ENCODE results near the gene TBC1D30.
"Not testable (repeated sequence)": the region's sequence is repeated elsewhere in the genome, so short reads cannot be mapped to it uniquely, and the experiment has no call there.

The TBC1D30 gene, protein sequence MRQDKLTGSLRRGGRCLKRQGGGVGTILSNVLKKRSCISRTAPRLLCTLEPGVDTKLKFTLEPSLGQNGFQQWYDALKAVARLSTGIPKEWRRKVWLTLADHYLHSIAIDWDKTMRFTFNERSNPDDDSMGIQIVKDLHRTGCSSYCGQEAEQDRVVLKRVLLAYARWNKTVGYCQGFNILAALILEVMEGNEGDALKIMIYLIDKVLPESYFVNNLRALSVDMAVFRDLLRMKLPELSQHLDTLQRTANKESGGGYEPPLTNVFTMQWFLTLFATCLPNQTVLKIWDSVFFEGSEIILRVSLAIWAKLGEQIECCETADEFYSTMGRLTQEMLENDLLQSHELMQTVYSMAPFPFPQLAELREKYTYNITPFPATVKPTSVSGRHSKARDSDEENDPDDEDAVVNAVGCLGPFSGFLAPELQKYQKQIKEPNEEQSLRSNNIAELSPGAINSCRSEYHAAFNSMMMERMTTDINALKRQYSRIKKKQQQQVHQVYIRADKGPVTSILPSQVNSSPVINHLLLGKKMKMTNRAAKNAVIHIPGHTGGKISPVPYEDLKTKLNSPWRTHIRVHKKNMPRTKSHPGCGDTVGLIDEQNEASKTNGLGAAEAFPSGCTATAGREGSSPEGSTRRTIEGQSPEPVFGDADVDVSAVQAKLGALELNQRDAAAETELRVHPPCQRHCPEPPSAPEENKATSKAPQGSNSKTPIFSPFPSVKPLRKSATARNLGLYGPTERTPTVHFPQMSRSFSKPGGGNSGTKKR

GRCh38 chr12:64824500-64825142 is at the start of gene TBC1D30:
TBC1D30 (plus strand) TSS chr12:64824647; CDS start chr12:64824880, 233 bp downstream.
- DNase-seq (ENCODE audit: low read depth, low spot score) = no peak

DNA sequence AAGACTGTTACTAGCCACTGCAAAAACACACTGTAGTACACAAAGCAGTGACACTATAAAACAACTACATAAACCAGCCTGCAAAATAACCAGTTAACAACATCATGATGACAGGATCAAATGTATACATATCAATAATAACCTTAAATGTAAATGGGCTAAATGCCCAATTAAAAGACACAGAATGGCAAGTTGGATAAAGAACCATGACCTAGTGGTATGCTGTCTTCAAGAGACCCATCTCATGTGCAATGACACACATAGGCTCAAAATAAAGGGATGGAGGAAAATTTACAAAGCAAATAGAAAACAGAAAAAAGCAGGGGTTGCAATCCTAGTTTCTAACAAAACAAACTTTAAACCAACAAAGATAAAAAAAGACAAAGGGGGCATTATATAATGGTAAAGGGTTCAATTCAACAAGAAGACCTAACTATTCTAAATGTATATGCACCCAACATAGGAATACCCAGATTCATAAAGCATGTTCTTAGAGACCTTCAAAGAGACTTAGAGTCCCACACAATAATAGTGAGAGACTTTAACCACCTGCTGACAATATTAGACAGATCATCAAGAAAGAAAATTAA is 49.2 kb upstream of the TBC1D30 start:
- not testable (repeated sequence) for DNase-seq (ENCODE audit: low read depth, low spot score)

DNA sequence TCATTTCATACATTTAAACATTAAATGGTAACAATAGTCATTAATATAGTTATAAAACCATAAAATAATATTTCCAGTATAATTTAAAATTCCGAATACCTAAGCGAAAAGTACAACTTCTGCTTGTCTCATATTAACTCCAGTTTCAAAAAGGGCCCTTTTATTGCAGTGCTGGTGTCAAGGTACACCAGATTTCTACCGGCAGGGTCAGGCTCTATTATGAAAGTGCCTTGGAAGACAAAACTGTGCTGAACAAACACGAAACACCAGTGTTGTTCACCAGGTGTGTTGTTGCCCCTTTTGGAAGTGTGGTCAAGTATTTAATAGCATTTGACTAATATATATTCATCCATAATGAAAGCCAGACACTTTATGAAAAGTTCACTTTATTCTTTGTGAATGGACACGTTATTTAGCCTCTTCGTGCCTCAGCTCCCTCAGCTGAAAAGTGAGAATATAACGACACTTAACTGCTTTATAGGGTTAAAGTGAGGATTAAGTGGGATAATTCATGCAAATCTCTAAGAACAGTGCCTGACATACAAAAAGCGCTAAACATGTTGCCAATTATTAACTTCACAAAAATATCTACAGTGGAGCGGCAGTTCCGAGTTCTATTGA is 45.0 kb upstream of the TBC1D30 start:
- no peak for DNase-seq (ENCODE audit: low read depth, low spot score)

DNA sequence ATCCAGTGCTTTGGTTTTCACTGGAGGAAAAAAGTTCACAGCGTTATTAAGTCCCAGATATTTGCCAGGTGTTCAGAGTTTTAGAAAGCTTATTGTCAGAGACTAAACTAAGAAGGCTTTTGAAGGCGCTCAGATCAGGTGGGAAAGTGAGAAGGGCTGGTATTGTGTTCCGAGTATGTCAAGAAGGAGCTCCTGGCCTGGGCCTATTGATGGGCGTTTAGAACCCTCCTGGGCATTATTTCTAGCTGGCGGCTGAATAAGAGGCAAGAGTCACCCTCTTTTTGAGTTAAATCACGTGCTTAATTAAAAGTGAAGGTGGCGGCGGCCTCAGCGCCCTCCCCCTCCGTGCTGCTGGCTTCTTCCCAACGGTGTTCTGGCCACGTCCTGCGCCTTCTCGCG is 44.3 kb upstream of the TBC1D30 start:
- DNase-seq (ENCODE audit: low read depth, low spot score) = no peak

DNA sequence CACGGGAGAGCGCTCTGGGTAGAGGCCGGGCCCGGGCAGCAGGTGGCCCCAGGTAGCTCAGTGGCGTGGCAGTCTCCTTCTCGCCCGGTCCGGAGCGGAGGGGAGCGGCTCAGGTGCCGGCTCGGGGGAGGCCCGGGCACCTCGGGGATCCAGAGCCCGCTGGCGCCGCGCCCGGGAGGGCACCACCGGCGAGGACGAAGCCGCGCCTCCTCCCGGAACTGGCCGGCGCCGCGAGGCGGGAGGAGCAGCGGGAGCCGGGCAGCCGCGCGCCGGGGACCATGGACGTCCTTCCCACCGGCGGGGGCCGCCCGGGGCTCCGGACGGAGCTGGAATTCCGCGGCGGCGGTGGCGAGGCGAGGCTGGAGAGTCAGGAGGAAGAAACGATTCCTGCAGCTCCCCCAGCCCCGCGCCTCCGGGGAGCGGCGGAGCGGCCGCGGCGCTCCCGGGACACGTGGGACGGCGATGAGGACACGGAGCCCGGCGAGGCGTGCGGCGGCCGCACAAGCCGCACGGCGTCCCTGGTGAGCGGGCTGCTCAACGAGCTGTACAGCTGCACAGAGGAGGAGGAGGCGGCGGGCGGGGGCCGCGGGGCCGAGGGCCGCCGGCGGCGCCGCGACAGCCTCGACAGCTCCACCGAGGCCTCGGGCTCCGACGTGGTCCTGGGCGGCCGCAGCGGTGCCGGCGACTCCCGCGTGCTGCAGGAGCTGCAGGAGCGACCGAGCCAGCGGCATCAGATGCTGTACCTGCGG is 43.7 kb upstream of the TBC1D30 start:
- DNase-seq (ENCODE audit: low read depth, low spot score) = no peak

- DNase-seq (ENCODE audit: low read depth, low spot score) = no peak
Observed at GRCh38 chr12:64781280-64782190, 42.9 kb upstream of the TBC1D30 start.

DNA sequence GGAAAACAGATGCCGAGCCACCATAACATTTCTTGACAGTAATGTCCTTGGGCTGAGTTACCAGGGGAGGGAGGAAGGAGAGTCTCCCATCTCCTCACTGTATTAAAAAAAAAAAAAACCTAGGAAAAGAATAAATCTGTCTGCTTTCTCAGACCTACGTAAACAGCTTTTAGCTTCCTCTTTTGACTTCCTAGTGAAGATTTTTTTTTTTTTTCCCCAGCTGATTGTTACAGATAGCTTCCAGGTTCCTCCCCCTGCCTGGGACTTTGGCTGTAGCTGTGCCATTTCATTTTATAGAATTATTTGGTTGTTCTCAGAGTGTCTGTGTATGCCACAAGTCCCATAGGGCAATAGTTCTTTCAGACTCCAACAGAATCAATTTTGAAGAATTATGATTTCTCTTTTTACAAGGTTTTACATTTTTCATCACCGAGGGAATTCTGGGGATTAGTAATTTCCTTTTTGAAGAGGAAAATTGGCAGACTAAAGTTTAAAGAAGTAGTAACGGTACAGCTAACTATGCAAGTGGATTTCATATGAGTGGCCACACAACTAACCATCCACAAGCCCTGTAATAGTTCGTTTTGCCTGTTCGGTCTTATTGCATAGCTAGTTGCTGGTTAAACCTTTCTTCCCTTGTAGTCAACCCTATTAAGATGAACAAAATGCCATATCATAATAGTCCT is 42.1 kb upstream of the TBC1D30 start:
- DNase-seq (ENCODE audit: low read depth, low spot score) = no peak

DNA sequence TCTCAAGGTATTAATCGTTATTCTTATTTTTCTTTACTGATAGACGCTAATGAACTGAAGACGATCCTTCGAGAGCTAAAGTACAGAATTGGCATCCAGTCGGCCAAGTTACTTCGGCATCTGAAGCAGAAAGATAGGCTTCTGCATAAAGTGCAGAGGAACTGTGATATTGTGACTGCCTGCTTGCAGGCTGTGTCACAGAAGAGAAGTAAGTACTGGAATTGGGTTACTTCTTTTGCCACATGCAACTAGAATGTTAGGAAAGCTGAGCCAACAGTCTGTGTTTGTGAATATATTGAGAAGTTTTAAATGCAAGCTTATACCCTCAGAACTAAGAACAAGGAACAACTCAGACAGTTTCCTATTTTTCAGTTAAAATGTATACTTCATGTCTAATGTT is 38.6 kb upstream of the TBC1D30 start:
- DNase-seq (ENCODE audit: low read depth, low spot score) = no peak

DNA sequence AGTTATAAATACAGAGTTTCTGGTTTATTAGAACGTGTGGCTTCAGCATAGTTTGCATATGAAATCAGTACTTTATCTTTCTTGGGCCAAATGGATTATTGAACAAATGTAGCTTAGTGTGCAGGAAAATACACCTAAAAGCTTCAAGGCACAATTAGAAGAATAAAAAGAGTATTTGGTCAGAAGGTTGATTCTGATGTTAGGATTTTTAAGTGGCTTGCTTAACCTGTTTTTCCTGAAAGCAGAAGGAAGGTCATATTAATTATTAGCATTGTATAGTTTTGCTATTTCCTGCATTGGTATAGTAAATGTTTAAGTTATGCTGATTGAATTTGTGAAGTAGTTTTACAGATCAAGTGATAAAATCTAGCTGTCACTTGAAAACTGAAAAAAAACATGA is 34.3 kb upstream of the TBC1D30 start:
- DNase-seq (ENCODE audit: low read depth, low spot score) = no peak

DNA sequence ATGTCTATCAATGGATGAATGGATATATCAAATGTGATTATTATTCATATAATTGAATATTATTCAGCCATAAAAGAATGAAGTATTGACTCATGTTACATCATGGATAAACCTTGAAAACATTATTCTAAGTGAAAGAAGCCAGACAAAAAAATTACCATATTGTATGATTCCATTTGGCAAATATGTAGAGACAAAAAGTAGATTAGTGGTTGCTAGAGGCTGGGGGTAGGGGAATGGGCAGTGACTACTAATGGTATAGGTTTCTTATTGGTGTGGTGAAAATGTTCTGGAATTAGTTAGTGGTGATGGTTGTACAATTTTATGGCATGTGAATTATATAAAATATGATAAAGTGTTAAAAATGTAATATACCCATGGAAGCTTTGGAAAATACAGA is 33.4 kb upstream of the TBC1D30 start:
- no peak for DNase-seq (ENCODE audit: low read depth, low spot score)

GRCh38 chr12:64792128-64792527 is 32.3 kb upstream of the TBC1D30 start:
- DNase-seq (ENCODE audit: low read depth, low spot score) = no peak

DNA sequence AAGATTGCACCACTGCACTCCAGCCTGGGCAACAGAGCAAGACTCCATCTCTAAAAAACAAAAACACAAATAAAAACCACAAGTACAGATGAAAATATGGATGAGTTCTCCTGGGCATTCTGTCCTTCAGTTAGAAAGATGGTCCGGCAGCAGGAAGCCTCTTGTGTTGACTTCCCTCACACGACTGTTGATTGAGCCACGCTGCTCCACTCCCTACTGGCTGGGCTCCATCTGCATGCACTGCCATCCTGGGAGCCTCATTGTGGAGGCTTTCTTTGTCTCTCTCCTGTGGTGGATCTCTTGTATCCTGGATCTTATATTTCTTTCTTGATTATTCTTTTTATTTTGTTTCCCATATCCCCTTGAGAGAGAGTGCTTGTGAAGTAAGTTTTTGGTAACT is 30.8 kb upstream of the TBC1D30 start:
- DNase-seq (ENCODE audit: low read depth, low spot score) = no peak

GRCh38 chr12:64794305-64794704 is 30.1 kb upstream of the TBC1D30 start:
- no peak for DNase-seq (ENCODE audit: low read depth, low spot score)

DNA sequence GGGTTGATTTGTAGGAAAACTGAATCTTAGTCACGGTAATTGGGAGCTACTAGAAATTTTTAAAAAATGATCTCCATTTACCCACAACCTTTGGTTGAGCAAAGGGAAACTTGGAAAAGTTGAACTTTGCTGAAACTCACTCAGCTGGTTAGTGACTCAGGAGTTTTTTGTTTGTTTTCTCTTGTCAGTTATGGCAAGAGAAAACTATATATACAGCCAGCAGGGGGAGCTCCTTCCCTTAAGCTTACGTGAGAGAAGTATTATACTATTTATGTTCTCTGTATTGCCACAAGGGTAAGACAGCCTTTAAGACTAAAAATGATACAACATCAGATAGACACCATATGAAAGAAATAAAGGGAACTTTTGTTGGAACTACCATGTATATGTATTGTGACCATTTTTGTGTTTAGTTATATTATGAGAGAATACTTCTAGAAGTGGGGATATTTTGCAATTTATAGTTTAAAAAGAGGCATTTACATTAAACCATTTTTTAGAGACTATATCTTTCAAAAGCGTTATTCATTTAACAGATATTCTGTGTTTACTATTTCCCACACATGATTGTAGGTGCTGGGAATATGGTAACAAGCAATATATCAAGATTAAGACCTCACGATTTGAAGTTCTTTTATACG is 28.1 kb upstream of the TBC1D30 start:
- DNase-seq (ENCODE audit: low read depth, low spot score) = peak; percentile 37

GRCh38 chr12:64797156-64797555 is 27.3 kb upstream of the TBC1D30 start:
- no peak for DNase-seq (ENCODE audit: low read depth, low spot score)

DNA sequence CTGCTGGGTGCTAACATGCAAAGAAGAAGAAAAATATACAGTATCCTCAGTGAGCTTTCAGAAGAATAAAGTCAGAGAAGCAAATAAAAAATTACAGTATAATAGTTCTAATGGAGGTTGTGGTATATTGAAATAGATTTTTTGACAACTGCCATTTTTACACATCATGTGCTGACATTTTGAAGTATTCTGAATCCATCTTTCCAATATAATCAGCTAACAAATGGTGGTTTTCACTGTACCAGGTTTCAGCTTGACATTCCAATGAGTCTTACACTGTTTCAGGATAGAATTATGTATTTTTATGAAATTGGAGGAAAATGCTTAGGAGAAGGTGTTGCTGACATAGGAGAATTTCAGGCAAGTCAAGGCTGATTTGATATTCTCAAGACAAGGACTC is 26.3 kb upstream of the TBC1D30 start:
- no peak for DNase-seq (ENCODE audit: low read depth, low spot score)

DNA sequence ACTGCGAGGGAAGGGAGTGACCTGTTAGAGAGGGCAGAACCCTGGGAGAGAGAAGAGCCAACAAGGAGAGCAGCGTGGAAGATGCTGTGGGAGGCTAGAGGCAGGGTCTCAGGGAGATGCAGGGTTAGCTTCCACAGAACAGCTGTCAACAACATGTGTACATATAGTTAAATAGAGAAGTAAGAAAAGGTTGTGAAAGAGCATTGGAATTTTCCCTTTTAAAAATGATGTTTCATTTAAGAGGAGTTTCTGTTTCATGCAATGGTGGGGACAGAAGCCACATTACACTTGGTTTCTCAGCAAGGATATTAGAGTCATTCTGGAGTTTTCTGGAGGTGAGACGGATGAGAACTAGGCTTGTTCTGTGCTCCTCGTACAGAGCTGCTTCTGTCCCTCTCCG is 23.8 kb upstream of the TBC1D30 start:
- no peak for DNase-seq (ENCODE audit: low read depth, low spot score)

GRCh38 chr12:64801381-64801780 is 23.1 kb upstream of the TBC1D30 start:
- no peak for DNase-seq (ENCODE audit: low read depth, low spot score)
